GM21447 (cell line): ENCODE measurements around the gene RNF213.
"Not testable (repeated sequence)": the region's sequence is repeated elsewhere in the genome, so short reads cannot be mapped to it uniquely, and the experiment has no call there.

Experiments
- ATAC-seq: cut with Tn5 transposase; IDR thresholded peaks from one replicate; pipeline ENCODE4 v1.9.1; 2021; ENCODE audit not compliant: unreplicated experiment

RNF213 gene

GRCh38 chr17:80387071-80387470 lies 126.4 kb downstream of the RNF213 start:
- ATAC-seq = no peak

GRCh38 chr17:80388175-80388574 lies 127.5 kb downstream of the RNF213 start:
- ATAC-seq = no peak

- ATAC-seq = no peak
Observed at GRCh38 chr17:80388601-80389000, 127.9 kb downstream of the RNF213 start.

GRCh38 chr17:80389011-80389995 lies 128.7 kb downstream of the RNF213 start:
- ATAC-seq = no peak

- no peak for ATAC-seq
Observed at GRCh38 chr17:80393241-80393890, 132.7 kb downstream of the RNF213 start.

- no peak for ATAC-seq
Observed at GRCh38 chr17:80393961-80394360, 133.3 kb downstream of the RNF213 start.

- ATAC-seq = no peak
Observed at GRCh38 chr17:80394629-80395216, 134.1 kb downstream of the RNF213 start.

GRCh38 chr17:80395402-80396151 lies 134.9 kb downstream of the RNF213 start:
- no peak for ATAC-seq

- ATAC-seq = no peak
Observed at GRCh38 chr17:80396157-80397033, 135.7 kb downstream of the RNF213 start.

- ATAC-seq = no peak
Observed at GRCh38 chr17:80397034-80397387, 136.4 kb downstream of the RNF213 start.

GRCh38 chr17:80397686-80398085 lies 137.0 kb downstream of the RNF213 start:
- ATAC-seq = no peak

- not testable (repeated sequence) for ATAC-seq
Observed at GRCh38 chr17:80401086-80401485, 140.4 kb downstream of the RNF213 start.

- not testable (repeated sequence) for ATAC-seq
Observed at GRCh38 chr17:80402102-80402501, 141.4 kb downstream of the RNF213 start.

- no peak for ATAC-seq
Observed at GRCh38 chr17:80402959-80403358, 142.3 kb downstream of the RNF213 start.

GRCh38 chr17:80406146-80406545 lies 145.5 kb downstream of the RNF213 start:
- ATAC-seq = no peak

- ATAC-seq = not testable (repeated sequence)
Observed at GRCh38 chr17:80407917-80408316, 147.3 kb downstream of the RNF213 start.

GRCh38 chr17:80408872-80409271 lies 148.2 kb downstream of the RNF213 start:
- no peak for ATAC-seq

GRCh38 chr17:80409626-80410025 lies 149.0 kb downstream of the RNF213 start:
- no peak for ATAC-seq

GRCh38 chr17:80410441-80411087 lies 149.9 kb downstream of the RNF213 start:
- ATAC-seq = not testable (repeated sequence)
